ENCODE measurements around the gene MYO15B.

The MYO15B gene

DNA sequence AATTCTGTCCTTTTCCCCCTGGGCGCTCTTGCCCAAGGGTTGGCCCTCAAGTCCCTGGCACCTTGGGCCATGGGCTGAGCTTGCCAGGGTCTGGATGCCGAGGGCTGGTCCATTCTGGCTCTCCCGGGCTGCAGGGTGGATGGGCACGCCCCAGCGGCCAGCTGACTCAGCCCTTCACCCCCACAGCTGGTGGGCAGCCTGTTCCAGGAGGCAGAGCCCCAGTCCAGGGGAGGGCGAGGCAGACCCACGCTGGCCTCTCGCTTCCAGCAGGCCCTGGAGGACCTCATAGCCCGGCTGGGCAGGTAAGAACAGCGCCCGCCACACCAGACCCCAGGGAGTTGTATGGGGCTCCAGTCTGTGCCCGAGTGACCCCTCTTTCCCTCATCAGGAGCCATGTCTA is 15.0 kb downstream of the MYO15B start:
- no peak for DNase-seq (ENCODE audit: low read depth in 3 of 3)

DNA sequence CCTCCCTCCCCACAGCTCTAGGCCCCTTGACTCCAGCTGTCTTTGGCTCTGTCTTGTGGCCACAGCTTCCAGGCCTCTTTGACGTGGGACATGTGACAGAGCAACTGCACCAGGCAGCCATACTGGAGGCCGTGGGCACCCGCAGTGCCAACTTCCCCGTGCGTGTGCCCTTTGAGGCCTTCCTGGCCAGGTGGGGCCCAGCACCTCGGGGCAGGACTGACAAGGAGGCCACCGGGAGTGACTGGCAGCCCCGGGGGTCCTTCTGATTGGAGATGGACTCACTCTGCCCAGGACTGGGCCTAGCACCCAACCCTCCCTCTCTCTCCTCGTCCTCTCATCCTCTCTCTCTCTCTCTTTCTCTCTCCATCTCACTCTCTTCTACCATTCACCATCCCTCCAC is 15.5 kb downstream of the MYO15B start:
- DNase-seq (ENCODE audit: low read depth in 3 of 3) = no peak

DNA sequence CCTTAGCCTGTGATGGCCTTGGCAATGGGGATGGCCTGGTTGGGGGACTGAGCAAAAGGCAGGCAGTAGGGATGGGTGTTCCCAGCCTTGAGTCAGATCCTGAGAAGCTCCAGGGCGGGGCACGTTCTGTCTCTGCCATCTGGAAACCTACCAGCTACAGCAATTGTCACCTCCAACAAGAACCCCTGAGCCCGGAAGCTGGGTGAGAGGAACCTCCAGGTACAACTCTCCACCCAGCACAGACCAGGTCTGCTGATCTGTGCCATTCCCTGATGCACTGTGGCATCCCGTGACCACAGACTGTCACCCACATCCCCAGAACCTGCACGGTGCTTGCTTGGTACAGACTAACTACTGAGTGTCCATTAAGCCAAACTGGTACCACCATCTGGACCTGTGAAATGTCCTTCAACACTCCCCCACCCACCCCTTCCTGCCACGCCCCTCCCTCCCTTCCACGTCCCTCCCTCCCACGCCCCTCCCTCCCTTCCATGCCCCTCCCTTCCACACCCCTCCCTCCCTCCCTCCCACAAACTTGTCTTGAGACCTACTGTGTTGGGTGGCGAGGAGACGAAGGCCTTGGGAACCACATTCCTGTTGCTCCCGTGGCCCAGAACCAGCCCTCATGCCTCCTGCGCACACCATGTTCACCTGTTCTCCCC is 16.6 kb downstream of the MYO15B start:
- DNase-seq (ENCODE audit: low read depth in 3 of 3) = no peak

DNA sequence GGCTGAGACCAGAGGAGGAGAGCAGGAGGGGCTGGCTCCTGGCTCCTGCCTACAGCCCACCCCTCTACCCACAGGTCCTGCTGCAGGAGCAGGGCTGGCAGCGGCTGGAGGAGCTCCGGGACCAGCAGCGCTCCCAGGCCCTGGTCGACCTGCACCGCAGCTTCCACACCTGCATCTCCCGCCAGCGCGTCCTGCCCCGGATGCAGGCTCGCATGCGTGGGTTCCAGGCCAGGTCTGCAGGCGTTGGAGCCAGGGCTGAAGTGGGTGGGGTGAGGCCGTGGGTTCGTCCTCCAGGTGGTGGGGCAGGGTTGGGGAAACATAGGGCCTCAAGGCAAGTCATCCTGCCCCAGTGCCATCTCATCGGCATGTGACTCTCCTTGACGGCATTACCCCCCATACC is 18.2 kb downstream of the MYO15B start:
- DNase-seq (ENCODE audit: low read depth in 3 of 3) = no peak

DNA sequence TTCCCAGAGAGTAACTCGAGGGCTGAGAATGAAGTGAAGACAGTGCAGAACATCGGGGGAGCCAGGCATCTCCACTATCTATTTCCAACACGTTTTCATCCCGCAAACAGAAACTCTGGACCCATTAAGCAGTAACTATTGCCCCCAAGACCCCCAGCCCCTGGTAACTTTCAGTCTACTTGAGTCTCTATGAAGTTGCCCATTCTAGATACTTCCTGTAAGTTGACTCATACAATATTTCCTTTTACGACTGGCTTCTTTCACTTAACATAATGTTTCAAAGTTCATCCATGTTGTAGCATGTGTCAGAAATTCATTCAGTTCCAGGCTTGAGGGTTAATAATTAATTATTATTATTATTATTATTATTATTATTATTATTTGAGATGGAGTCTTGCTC is 19.5 kb downstream of the MYO15B start:
- no peak for DNase-seq (ENCODE audit: low read depth in 3 of 3)

DNA sequence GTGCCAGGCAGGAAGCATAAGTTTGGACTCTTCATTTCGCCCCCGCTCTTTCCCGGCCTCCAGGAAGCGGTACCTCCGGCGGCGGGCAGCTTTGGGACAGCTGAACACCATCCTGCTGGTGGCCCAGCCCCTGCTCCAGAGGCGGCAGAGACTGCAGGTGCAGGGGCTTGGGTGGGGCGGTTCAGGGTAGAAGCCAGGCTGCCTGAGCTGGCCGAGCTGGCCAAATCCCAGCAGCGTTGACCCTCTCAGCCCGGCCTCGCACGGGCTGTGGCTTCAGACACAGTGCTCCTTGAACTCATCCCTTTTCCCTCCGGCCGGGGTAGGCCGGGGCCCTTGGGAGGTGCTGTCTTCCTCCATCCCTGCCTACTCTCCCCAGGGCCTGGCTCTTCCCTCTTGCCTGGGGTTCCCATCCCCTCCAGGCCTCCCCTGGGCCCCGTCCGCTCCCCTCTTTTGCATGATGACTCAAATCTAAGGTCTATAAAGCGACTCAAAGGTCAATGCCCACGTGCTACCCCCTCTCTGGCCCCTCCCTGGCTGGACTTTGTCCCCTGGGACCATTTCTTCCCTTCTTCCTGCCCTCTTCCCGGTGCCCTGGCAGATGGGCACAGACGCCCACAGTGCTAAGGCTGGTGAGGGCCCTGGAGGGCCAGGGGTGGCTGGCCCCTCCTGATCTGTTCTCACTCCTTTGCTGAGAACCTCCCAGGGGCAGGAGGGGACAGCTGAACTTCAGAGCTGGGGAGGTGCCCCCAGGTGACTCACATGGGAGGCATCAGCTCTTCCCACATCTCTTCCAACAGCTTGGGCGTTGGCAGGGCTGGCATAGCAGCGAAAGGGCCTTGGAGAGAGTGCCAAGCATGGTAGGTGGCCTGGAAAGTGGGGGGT is 22.7 kb downstream of the MYO15B start:
- DNase-seq (ENCODE audit: low read depth in 3 of 3) = no peak

DNA sequence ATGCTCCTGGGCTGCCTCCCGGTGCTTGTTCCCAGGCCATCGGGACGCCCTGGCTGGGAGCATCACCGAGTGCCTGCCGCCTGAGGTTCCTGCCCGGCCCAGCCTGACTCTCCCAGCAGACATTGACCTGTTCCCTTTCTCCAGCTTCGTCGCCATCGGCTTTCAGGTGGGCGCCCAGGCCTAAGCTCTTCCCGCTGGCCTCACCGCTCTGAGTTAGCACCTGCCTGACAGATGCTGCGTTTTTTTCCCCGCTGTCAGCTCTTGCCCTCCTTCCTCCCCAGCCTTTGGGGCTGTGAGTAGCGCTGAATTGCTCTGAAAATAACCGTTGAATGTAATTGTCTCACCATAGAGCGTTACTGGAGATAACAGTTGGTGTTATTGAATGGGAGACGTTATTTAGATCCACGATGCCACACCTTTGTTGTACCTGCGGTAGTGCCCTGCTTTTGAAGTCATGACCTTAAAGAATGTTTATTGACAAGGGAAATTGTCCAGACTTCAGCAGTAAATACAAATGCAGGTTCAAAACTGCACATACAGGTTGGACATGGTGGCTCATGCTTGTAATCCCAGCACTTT is 24.3 kb downstream of the MYO15B start:
- DNase-seq (ENCODE audit: low read depth in 3 of 3) = no peak

DNA sequence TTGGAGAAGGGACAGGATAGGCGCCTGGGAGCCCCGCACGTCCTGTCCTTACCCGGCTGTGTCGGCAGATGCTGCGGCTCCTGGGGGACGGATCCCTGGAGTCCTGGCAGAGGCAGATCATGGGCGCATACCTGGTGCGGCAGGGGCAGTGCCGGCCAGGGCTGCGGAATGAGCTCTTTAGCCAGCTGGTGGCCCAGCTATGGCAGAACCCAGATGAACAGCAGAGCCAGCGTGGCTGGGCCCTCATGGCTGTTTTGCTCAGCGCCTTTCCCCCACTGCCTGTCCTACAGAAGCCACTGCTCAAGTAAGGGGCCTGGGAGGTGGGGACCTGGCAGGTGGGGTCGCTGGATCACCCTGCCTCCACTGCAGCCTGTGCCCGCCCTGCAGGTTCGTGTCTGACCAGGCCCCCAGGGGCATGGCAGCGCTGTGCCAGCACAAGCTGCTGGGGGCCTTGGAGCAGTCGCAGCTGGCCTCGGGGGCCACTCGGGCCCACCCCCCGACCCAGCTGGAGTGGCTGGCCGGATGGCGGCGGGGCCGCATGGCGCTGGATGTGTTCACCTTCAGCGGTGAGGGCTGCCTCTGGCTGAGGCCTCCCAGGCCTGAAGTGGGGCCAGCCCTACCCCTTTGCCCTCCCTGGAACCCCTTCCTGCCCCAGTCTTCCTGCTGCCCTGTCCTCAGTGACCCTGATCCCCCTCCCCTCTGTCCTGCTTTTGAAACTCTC is 25.5 kb downstream of the MYO15B start:
- no peak for DNase-seq (ENCODE audit: low read depth in 3 of 3)

DNA sequence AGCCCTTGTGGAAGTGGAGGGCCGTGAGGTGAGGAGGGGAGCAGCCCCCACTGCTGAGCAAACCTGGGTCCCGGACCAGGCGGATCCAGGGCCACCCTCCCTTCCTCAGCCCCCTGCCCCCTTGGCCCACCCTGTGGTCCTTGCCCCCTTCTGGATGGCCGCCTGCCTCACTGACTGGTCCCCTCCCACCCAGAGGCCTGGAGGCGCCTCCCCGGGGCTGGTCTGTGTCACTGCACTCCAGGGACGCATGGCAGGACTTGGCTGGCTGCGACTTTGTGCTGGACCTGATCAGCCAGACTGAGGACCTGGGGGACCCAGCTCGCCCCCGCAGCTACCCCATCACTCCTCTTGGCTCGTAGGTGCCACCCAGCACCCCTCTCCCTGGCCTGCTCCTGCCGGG is 26.4 kb downstream of the MYO15B start:
- no peak for DNase-seq (ENCODE audit: low read depth in 3 of 3)

DNA sequence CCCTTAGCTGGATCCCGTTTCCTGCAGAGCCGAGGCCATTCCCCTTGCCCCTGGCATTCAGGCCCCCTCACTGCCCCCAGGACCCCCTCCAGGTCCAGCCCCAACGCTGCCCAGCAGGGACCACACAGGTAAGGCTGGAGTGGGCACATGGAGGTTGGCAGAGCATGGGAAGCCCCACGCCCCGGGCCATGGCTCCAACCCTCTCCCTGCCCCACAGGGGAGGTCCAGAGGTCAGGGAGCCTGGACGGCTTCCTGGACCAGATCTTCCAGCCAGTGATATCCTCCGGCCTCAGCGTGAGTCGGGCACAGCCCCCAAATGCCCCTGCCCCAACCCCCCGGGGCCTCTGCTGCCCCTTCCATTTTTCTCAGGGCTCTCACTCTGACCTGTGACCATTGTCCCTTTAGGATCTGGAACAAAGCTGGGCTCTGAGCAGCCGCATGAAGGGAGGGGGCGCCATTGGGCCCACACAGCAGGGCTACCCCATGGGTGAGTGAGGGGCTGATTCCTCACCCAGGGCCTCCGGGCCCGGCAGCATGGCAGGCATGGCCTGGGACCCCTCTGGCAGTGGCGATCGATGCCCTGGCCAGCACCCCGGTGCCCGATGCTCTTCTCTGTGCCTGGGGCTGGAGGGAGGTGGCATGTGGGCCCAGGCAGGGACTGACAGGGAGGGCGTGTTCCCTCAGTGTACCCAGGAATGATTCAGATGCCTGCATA is 27.1 kb downstream of the MYO15B start:
- no peak for DNase-seq (ENCODE audit: low read depth in 3 of 3)

DNA sequence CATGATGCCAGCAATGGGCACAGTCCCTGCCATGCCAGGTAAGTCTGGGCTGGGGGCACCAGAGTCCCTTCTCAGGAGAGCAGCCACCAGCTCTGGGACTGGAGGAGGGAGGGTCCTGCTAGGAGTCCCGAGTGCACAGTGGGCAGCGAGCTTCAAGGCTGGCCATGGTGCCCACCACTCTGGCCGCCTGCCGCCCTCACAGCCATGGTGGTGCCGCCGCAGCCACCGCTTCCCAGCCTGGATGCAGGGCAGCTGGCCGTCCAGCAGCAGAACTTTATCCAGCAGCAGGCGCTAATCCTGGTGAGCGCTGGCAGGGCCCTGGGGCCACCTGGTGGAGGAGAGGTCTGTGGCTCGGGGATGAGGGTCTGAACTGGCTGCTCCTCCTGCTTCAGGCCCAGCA is 27.7 kb downstream of the MYO15B start:
- DNase-seq (ENCODE audit: low read depth in 3 of 3) = no peak

DNA sequence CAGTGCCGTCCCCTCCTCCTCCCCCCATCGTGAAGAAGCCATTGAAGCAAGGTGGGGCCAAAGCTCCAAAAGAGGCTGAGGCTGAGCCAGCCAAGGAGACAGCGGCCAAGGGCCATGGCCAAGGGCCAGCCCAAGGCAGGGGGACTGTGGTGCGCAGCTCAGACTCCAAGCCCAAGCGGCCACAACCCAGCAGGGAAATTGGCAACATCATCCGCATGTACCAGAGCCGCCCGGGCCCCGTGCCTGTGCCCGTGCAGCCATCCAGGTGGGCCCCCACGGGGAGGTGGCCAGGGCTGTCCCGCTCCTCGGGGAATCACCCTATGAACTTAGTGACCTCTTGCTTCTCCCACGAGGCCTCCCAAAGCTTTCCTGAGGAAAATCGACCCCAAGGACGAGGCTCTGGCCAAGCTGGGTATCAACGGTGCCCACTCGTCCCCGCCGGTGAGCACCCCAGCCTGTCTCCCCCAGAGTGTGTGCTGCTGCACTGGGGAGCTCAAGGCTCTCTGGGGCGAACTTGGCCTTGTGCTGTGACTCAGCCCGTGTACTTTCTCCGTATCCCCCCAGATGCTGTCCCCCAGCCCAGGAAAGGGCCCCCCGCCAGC is 29.0 kb downstream of the MYO15B start:
- DNase-seq (ENCODE audit: low read depth in 3 of 3) = no peak

DNA sequence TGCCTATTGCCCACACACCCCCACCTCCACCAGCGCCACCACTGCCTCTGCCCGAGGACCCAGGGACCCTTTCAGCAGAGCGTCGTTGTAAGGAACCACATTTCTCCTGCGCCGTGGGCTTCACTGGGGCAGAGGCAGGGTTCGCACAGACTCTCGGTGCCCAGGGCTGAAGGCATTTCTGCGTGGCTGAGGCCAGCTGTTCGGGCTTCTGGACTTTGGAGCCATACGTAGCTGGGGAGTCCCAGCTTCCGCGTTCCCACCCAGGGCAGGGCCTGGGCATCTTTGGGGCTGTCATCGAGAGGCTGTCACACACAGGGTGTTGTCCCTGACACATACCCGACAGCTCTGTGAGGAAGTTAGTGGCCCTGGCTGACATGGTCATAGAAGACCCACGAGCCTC is 29.6 kb downstream of the MYO15B start:
- no peak for DNase-seq (ENCODE audit: low read depth in 3 of 3)

DNA sequence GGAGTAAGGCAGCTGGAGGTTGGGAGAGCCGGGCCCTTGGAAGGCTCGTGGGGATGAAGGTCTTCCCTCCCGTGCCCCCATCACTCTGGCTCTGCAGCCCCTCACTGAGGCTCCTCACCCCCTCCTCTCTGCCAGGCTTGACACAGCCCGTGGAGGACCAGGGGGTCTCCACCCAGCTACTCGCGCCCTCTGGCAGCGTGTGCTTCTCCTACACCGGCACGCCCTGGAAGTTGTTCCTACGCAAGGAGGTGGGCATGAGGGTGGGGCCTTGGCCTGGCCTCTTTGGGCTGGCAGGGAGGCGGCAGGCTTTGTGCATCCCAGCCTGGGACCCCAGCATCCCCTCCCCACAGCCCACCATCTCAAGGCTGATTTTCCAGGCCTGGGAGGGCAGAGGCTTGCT is 30.1 kb downstream of the MYO15B start:
- DNase-seq (ENCODE audit: low read depth in 3 of 3) = no peak

DNA sequence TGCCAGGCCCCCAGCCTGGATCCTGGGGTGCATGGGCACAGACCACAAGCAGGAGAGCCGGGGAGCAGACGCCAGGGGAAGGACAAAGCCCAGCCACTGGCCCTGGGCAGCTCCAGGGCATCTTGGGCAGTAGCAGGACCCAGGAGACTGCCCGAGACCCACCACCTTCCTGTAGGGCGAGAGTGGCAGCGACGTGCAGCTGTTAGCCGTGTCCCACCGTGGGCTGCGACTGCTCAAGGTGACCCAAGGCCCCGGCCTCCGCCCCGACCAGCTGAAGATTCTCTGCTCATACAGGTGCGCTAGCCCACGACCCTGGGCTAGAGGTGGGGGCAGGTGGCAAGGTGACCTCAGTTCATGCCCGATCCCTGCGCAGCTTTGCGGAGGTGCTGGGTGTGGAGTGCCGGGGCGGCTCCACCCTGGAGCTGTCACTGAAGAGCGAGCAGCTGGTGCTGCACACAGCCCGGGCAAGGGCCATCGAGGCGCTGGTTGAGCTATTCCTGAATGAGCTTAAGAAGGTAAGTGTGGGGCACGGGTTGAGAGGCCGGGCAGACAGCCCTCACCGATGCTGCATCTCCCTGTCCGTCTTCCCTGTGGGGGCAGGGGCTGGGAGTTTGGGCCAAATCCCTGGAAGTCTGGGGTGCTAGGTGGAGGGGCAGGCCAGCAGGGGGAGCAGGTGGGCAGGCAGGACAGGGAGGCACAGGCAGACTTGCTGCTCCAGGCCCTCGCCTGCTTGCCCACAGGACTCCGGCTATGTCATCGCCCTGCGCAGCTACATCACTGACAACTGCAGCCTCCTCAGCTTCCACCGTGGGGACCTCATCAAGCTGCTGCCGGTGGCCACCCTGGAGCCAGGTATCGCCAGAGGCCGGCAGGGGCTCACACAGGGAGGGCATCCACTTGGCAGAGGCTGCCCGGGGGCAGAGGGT is 32.2 kb downstream of the MYO15B start:
- DNase-seq (ENCODE audit: low read depth in 3 of 3) = no peak

DNA sequence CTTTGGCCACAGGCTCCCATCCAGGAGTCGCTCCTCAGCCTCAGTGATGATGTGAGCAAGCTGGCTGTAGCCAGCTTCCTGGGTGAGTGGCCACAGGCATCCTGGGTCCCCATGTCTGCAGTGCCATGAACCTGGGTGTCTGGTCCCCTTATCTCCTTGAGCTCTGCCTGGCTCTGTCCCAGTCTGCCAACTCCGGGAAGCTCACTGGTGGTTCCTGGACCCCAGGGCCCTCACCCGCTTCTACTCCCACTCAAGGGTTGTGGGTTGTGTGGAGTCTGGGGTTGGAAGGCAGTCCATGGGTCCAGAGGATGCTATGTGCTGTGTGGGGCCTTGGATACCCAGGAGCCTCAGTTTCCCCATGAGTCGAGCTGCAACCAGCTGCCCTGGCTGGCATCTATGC is 33.9 kb downstream of the MYO15B start:
- DNase-seq (ENCODE audit: low read depth in 3 of 3) = no peak

DNA sequence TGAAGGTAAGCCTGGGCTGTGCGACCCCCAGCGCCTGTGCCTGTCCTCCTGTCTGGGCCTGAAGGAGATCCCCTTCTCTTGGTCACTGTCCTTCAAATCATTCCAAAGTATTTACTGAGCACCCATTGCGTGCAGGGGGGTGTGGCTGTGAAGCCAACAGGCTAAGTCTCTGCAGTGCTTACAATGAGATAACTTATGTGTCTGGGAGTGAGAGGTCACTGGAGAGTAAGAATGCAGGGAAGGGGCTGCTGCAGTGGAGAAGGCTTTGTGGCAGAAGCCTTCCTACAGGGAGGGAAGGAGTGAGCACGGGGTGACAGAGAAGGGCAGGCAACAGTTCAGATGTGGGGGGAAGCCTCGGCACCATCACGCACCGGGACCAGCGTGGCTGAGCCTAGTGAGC is 34.5 kb downstream of the MYO15B start:
- no peak for DNase-seq (ENCODE audit: low read depth in 3 of 3)

DNA sequence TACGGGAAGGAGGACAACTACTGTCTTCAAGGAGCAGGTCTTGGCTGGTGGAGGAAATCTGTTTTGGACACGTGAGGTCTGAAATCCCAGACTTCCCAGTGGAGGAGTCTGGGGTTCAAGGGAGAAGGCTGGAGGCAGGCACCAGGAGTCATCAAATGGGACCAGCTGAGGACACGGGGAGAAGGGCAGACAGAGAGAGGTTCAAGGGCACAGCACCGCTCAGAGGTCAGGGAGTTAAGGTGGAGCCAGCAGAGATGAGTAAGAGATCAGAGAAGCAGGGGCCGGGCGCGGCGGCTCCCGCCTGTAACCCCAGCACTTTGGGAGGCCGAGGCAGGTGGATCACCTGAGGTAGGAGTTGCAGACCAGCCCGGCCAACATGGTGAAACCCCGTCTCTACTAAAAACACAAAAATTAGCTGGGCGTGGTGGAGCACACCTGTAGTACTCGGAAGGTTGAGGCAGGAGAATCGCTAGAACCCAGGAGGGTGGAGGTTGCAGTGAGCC is 35.2 kb downstream of the MYO15B start:
- DNase-seq (ENCODE audit: low read depth in 3 of 3) = no peak

DNA sequence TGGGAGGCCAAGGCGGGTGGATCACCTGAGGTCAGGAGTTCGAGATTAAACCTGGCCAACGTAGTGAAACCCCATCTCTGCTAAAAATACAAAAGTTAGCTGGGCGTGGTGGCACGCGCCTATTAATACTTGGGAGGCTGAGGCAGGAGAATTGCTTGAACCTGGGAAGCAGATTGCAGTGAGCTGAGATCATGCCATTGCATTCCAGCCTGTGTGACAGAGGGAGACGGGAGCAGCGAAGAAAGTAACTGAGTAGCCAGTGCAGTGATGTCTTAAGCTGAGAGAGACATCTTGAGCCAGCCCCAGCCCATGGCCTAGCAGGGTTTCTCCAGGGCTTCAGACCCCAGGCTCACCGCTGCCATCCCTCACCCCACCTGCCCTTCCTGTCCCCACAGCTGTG is 35.8 kb downstream of the MYO15B start:
- DNase-seq (ENCODE audit: low read depth in 3 of 3) = no peak

DNA sequence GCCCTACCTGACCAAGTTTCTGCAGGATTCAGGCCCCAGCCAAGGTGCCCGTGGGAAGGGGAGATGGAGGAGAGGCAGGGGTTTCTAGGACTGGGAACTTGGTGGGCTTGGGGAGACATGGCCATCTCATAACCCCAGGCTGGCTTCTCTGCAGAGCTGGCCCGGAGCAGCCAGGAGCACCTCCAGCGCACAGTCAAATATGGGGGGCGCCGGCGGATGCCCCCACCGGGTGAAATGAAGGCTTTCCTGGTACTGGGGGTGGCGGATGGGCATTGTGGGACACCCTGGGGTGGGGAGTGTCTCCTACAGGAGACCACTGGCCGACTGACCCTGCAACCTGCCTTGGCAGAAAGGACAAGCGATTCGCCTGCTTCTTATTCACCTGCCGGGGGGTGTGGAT is 36.4 kb downstream of the MYO15B start:
- DNase-seq (ENCODE audit: low read depth in 3 of 3) = no peak

Measured in stimulated activated CD4-positive, alpha-beta T cell treated with anti-CD3 and anti-CD28 coated beads, TNF-alpha, amount 100 ng/mL, for 4 hours (primary cell).